SK-N-MC (cell line): ENCODE results near the gene B9D2.
"Not testable (repeated sequence)": the region's sequence is repeated elsewhere in the genome, so short reads cannot be mapped to it uniquely, and the experiment has no call there.

Source experiments
- EZH2 ChIP-seq: fragments of 200-600 bp; sonication (generic); IDR thresholded peaks from one replicate; pipeline ENCODE4 v1.6.1; 2017; ENCODE audit warnings: antibody characterized with exemption
- FOXP2 ChIP-seq: optimal IDR thresholded peaks from 2 replicates; pipeline ENCODE3; 2011; ENCODE audit warnings: mild to moderate bottlenecking, moderate library complexity; ENCODE audit not compliant: insufficient read depth; ENCODE audit errors: extremely low read length, control extremely low read depth
- POLR2AphosphoS5 ChIP-seq: IDR thresholded peaks from 2 replicates; pipeline ENCODE4 v1.6.1; 2012; ENCODE audit warnings: mild to moderate bottlenecking, low read depth, low read length, borderline replicate concordance

DNA sequence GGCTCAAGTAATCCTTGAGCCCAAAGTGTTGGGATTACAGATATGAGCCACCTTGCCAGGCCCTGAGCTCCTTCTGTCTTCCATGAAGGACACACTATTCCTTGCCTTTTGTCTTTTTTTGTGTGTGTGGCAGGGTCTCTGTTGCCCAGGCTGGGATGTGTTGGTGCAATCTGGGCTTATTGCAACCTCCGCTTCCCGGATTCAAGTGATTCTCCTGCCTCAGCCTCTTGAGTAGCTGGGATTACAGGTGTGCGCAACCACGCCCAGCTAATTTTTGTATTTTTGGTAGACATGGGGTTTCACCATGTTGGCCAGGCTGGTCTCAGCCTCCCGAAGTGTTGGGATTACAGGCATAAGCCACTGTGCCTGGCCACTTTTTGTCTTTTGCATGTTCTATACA, 44.9 kb upstream of the B9D2 start:
- TF ChIP-seq EZH2, POLR2AphosphoS5, FOXP2: not testable (repeated sequence)
